GM19351 (cell line): Measurements from ENCODE around the gene SH2D7.
"Not testable (repeated sequence)": the region's sequence is repeated elsewhere in the genome, so short reads cannot be mapped to it uniquely, and the experiment has no call there.

Experiments used
- ATAC-seq: cut with Tn5 transposase; IDR thresholded peaks from one replicate; pipeline ENCODE4 v1.9.1; 2021; ENCODE audit warnings: mild to moderate bottlenecking, moderate library complexity; ENCODE audit not compliant: unreplicated experiment

SH2D7 gene

GRCh38 chr15:78130466-78131294, 38.3 kb downstream of the SH2D7 start:
- ATAC-seq, result peak; percentile 47

DNA sequence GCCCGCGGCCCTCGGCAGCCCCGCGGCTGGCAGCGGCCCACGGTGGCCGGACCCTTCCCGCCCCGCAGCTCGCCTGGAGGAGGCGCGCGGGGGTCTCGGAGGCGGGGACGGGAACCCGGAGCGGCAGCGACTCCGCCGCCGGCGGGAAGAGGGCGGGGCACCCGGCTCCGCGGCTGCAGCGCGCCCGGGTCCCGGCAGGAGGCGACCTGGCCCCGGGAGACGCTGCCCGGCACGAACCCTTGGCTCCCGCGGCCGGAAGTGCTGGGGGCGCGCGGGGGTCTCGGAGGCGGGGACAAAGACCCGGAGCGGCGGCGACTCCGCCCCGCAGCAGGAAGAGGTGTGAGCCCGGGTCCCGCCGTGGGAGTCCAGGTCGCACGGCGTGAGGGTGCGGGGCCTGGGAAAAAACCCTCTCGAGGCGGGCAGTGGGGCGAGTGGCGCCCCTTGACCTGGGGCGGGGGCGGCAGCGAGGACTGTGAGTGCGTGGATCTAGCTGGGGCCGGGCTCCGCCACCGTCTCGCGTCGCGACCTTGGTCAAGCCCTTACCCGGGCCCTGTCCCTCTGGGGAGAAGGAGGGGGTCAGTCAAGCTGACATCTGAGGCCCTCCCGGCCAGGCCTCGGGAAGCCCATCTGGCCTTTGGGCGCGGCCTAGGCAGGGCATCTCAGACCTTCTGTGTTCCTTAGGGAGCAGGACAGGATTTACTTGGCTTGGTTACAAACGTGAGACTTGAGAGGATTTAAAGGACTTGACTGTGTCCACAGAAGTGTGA, 39.1 kb downstream of the SH2D7 start, which contains the start of gene CIB2:
CIB2 (minus strand) TSS at position 151 of the 767 bp plus-strand sequence. CDS start 230 bp downstream, outside the sequence.
- peak; percentile 84 for ATAC-seq

DNA sequence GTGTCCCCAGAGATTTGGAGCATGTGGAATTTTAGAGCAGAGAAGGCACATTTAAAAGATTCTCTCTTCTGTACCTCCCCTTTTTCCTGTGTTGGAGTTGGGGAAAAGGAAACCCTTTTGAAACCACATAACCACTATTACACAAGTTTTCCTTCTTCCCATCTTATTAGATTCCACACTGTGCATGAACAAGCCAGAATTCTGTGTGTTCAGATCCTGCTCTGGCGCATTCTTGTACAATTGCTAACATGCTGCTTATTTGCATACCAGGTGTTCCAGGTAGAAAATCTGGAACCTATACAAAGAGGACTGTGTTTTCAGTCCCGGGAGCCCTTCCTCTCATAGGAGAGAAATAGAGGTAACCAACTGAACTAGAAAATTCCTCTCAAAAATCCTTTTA, 41.4 kb downstream of the SH2D7 start:
- ATAC-seq, result no peak

DNA sequence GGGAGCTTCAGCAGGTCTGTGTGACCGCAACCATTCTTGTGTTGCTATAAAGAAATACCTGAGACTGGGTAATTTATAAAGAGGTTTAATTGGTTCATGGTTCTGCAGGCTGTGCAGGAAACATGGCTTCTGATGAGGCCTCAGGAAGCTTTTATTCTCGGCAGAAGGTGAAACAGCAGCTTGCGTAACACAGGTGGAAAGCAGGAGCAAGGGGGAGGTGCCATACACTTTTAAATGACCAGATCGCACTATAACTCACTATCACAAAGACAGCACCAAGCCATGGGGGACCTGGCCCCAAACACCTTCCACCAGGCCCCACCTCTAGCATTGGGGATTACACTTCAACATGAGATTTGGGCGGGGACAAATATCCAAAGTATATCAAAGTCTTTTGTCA, 47.2 kb downstream of the SH2D7 start:
- no peak for ATAC-seq

DNA sequence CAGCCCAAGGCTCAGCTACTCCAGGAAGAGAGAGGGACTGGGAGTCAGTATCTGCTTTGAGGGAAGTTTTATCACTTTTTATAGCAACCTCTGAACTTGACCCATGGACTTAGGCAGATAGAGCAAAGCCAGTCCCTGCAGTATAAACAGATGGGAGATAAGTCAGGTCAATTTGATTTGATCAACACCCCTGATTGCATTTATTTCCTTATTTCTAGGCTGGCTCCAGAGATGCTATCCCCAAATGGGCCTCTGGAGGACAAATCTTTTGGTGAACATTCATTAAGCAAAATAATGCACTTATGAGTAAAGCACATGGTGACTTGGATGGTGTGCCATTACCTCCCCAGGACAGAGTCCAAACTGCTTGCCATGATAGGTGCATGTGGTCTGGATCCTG, 47.9 kb downstream of the SH2D7 start:
- no peak for ATAC-seq

DNA sequence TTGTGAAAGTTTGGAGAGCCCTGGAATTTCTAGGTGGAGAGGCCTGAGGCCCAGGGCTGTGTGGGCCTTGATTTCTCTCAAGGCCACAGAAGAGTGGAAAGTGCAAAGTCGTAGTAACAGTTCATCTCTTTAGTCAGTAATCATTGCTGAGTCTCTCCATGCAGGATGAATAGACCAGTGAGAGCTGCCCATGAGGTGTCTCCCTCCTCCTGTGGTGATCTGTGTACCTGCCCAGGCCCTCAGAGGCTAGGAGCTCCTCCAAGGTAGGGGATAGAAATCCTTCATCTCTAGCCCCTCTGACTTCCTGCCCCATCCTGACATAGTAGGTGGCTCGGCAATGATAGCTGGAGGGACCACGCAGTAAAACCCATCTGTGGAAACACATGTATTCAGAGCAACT, 50.0 kb downstream of the SH2D7 start:
- ATAC-seq, result no peak

- ATAC-seq, result no peak
These were observed 54.2 kb downstream of the SH2D7 start for GRCh38 chr15:78146425-78147154.

- no peak for ATAC-seq
These were observed 55.2 kb downstream of the SH2D7 start for GRCh38 chr15:78147566-78147965.

- peak; percentile 11 for ATAC-seq
These were observed 56.2 kb downstream of the SH2D7 start for GRCh38 chr15:78148392-78149067.

- peak; percentile 83 for ATAC-seq
These were observed 56.9 kb downstream of the SH2D7 start, which contains the start of gene IDH3A for GRCh38 chr15:78149068-78149804. Gene IDH3A, plus strand, starts transcription at chr15:78149362. Its CDS starts 42 bp downstream, at chr15:78149404.

GRCh38 chr15:78149805-78150751, 57.7 kb downstream of the SH2D7 start:
- no peak for ATAC-seq

DNA sequence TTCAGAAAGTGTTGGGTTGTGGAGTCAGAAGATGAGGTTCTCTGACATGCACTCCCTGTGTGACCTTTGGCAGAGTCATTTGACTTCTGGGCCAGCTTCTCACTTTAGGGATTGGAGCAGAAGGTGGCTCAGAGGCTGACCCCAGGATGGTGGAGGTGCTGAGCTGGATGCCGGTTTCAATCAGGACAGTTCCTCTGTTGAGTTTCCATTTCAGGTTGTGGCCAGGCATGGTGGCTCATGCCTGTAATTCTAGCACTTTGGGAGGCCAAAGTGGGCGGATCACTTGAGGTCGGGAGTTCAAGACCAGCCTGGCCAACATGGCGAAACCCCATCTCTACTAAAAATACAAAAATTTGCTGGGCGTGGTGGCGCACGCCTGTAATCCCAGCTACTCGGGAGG, 58.7 kb downstream of the SH2D7 start:
- not testable (repeated sequence) for ATAC-seq
